Endothelial cell (in vitro differentiated cells): ENCODE data around the gene RRBP1. TPM values are rescaled to one million over a fixed set of nuclear protein-coding genes. Genes with fewer than 3 reads are reported as not detected.

Experiments used
- DNase-seq: peaks from one replicate; pipeline ENCODE4 v3.0.0; 2021; ENCODE audit warnings: low spot score
- H3K27ac Mint-ChIP-seq: one replicate; pipeline ENCODE4 v1.8.0; 2021; ENCODE audit warnings: mixed read lengths, inconsistent platforms; ENCODE audit not compliant: unreplicated experiment
- H3K27me3 Mint-ChIP-seq: one replicate; pipeline ENCODE4 v1.8.0; 2021; ENCODE audit warnings: mild to moderate bottlenecking, moderate library complexity, mixed read lengths, inconsistent platforms; ENCODE audit not compliant: unreplicated experiment
- H3K36me3 Mint-ChIP-seq: one replicate; pipeline ENCODE4 v1.8.0; 2021; ENCODE audit warnings: mild to moderate bottlenecking, low read depth, mixed read lengths, inconsistent platforms; ENCODE audit not compliant: unreplicated experiment
- H3K4me1 Mint-ChIP-seq: one replicate; pipeline ENCODE4 v1.8.0; 2021; ENCODE audit warnings: mild to moderate bottlenecking, mixed read lengths, inconsistent platforms; ENCODE audit not compliant: unreplicated experiment
- H3K4me3 Mint-ChIP-seq: one replicate; pipeline ENCODE4 v1.8.0; 2021; ENCODE audit warnings: mild to moderate bottlenecking, mixed read lengths, inconsistent platforms; ENCODE audit not compliant: unreplicated experiment
- H3K9me3 Mint-ChIP-seq: one replicate; pipeline ENCODE4 v1.8.0; 2021; ENCODE audit warnings: mixed read lengths, inconsistent platforms; ENCODE audit not compliant: unreplicated experiment
- total RNA-seq: library from RNA; stranded (reverse); fragmentation: NEBNext Ultra II Directional; extraction: Animal tissue kit (Norgen Biotek cat#: 25700); gene quantifications from one replicate; pipeline ENCODE4 v1.2.1, GENCODE V29; 2021; ENCODE audit not compliant: unreplicated experiment
- TF ChIP-seq, protein P1 (sequence below): fragments of 200-600 bp; sonication (generic); IDR thresholded peaks from one replicate; pipeline ENCODE4 v1.5.0; 2021; ENCODE audit warnings: antibody characterized with exemption; ENCODE audit not compliant: unreplicated experiment

Gene RRBP1
- total RNA-seq, 1 donor from 2014 or later: 179 TPM

DNA sequence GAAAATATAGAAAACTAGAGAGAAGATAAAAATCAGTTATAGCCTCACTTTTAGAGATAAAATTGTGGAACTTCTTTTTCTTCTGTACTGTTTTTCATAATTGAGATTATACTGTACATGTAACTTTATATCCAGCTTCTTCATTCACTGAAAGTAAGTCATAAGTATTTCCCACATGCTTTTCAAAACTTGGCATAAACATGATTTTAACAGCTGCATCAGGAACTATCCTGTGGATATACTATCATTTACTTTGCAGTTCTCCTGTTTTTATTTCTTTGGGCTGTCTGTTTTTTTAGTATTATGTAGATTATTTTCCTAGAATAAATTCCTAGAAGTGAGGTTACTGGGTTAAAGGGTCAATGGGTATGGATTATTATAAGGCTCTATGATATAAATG, 97.4 kb downstream of the RRBP1 start:
- Mint-ChIP-seq H3K4me1 (peaks cover 2% of the 10 kb centered on the region), H3K36me3 (no peaks in the 10 kb centered on the region), H3K27ac (no peak overlapping the region), H3K27me3 (no peaks in the 10 kb centered on the region), H3K9me3 (no peaks in the 10 kb centered on the region), H3K4me3 (no peak overlapping the region)
- DNase-seq: no peak
- TF ChIP-seq, protein P1, sequence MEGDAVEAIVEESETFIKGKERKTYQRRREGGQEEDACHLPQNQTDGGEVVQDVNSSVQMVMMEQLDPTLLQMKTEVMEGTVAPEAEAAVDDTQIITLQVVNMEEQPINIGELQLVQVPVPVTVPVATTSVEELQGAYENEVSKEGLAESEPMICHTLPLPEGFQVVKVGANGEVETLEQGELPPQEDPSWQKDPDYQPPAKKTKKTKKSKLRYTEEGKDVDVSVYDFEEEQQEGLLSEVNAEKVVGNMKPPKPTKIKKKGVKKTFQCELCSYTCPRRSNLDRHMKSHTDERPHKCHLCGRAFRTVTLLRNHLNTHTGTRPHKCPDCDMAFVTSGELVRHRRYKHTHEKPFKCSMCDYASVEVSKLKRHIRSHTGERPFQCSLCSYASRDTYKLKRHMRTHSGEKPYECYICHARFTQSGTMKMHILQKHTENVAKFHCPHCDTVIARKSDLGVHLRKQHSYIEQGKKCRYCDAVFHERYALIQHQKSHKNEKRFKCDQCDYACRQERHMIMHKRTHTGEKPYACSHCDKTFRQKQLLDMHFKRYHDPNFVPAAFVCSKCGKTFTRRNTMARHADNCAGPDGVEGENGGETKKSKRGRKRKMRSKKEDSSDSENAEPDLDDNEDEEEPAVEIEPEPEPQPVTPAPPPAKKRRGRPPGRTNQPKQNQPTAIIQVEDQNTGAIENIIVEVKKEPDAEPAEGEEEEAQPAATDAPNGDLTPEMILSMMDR: no peak

DNA sequence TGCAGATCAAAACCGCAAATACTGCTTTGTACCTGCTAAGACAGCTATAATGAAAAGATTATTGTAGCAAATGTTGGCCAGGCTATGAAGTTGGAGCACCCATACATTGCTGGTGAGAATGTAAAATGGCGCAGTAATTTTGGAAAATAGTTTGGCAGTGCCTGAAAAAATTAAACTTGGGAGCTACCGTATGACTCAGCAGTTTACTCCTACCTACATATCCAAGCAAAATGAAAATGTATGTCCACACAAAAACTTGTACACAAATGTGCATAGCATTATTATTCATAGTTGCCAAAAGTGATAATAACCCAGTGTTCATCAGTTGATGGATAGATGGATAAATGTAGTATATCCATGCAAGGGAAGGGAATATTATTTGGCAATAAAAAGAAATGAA, 98.9 kb downstream of the RRBP1 start:
- H3K4me1 Mint-ChIP-seq: peaks cover 7% of the 10 kb centered on the region
- no peaks in the 10 kb centered on the region for H3K36me3 Mint-ChIP-seq
- H3K27me3 Mint-ChIP-seq: peaks cover 3% of the 10 kb centered on the region
- TF ChIP-seq, protein P1: no peak
- no peak overlapping the region for H3K27ac Mint-ChIP-seq
- DNase-seq: no peak
- H3K9me3 Mint-ChIP-seq: no peaks in the 10 kb centered on the region
- no peak overlapping the region for H3K4me3 Mint-ChIP-seq

DNA sequence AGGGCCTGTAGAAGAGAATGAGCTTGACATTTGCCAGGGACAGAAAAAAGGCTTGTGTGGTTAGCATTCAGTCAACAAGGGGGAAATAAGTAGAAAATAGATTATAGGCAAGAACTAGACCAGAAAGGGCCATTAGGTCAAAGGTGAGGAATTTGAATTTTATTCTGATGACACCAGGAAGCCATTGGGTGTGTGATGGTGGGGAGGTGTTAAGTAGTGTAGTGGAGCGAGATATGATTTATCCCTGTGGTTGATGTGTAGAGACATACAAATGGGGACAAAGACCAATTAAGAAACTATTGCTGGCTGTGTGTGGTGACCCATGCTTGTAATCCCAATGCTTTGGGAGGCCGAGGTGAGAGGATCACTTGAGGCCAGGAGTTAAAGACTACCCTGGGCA, 101.1 kb downstream of the RRBP1 start:
- Mint-ChIP-seq H3K4me1 (peaks cover 10% of the 10 kb centered on the region), H3K36me3 (no peaks in the 10 kb centered on the region), H3K9me3 (no peaks in the 10 kb centered on the region), H3K4me3 (no peak overlapping the region), H3K27ac (no peak overlapping the region), H3K27me3 (peaks cover 3% of the 10 kb centered on the region)
- TF ChIP-seq, protein P1: no peak
- no peak for DNase-seq

DNA sequence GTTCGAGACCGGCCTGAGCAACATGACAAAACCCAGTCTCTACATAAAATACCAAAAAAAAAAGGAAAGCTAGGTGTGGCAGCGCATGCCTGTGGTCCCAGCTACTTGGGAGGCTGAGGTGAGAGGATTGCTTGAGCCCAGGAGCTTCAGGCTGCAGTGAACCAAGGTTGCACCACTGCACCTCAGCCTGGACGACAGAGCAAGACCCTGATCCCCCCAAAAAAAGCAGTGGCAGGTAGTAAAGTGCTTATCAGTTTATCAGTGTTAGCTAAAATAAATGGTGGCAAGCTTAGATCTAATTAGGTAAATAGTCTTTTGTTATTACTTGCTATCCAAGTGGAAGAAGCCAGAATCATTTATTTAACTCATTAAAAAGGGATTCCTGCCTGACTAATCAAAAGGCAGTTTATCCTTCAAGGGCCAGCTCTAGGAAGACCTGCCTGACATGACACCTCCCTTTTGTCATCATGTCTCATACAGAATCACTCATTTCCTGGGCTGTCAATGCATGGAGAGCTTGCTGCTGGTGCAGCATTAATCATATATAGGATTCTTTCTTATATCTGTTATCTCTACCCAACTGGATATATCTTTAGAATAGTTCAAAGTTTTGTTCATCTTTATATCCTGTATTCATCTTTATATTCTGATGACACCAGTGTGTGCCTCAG, 102.5 kb downstream of the RRBP1 start:
- Mint-ChIP-seq H3K4me3 (no peak overlapping the region), H3K36me3 (no peaks in the 10 kb centered on the region), H3K9me3 (no peaks in the 10 kb centered on the region), H3K4me1 (peaks cover 10% of the 10 kb centered on the region), H3K27ac (no peak overlapping the region), H3K27me3 (peaks cover 3% of the 10 kb centered on the region)
- TF ChIP-seq, protein P1: no peak
- no peak for DNase-seq

DNA sequence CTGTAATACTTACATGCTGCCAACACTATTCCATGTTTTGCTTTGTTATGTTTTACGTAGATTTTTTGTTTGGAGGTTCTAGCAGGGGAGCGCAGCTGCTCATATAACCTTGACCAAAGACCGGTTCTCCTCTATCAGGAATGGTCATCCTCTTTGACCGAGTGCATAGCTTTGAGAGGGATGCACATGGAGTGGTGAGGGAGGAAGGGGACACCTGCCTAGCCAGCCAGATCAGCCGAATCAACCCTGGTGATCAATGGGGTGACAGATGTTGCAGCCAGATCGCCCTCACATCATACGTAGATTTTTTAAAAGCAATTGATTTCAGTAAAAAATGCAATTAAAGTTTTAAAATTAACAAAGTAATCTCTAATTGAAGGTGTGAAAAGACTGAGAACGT, 105.8 kb downstream of the RRBP1 start:
- H3K27ac Mint-ChIP-seq: no peak overlapping the region
- DNase-seq: no peak
- peaks cover 21% of the 10 kb centered on the region for H3K4me1 Mint-ChIP-seq
- H3K4me3 Mint-ChIP-seq: no peak overlapping the region
- no peaks in the 10 kb centered on the region for H3K9me3 Mint-ChIP-seq
- TF ChIP-seq, protein P1: no peak
- H3K36me3 Mint-ChIP-seq: no peaks in the 10 kb centered on the region
- peaks cover 5% of the 10 kb centered on the region for H3K27me3 Mint-ChIP-seq
